GM19099 (cell line): Measurements from ENCODE around the gene ANXA9.

ENCODE experiments used
- POLR2A ChIP-seq: IDR thresholded peaks from 3 replicates; pipeline ENCODE4 v1.6.1; 2011; ENCODE audit warnings: low read depth; ENCODE audit not compliant: insufficient read length; ENCODE audit errors: extremely low read depth

The ANXA9 gene

DNA sequence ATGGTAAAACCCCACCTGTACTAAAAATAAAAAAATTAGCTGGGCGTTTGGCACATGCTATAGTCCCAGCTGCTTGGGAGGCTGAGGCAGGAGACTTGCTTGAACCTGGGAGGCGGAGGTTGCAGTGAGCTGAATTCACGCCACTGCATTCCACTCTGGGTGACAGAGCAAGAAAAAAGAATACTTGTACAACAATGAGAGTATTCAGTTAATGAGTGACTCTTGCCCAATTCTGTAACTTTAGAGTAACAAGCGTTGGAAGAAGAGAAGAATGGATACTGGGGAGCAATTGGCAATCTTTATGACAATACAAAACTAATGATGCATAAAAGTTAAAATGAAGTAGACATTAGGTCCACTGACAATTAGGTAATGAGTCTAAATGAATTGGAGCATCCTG is 10.5 kb downstream of the ANXA9 start:
- no peak for TF ChIP-seq POLR2A

DNA sequence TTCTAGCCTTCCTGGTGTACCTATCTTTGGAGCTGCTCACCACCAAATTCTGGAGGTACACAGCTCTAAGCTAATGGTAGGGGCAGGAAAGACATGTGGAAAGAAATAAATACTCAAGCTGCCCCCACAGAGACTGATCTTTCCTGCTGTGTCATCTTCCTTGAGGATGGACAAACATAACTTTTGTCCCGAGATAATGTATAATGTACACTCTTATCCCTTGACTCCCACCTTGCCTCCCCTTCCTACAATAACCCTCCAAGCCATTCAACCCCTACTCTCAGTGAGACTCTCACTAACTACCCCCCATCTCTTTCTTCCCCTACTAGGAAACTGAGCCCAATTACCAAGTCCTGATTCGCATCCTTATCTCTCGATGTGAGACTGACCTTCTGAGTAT is 12.2 kb downstream of the ANXA9 start:
- no peak for TF ChIP-seq POLR2A

DNA sequence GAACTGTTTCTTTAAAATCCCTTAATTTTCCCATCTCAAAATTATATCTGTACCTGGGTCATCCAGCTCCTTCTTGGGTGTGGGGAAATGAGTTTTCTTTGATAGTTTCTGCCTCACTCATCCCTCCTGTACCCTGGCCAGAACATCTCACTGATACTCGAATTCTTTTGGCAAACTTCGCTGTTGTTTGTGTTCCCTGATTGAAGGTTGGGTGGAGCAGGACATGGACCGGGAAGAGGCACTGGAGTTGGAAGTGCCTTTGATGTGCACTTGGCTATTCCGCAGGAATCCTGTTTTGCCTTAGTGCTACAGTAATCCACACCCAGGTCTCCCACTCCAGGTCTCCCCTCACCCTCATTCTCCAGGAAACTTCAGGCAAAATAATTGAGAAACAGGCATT is 13.4 kb downstream of the ANXA9 start:
- TF ChIP-seq POLR2A = no peak

DNA sequence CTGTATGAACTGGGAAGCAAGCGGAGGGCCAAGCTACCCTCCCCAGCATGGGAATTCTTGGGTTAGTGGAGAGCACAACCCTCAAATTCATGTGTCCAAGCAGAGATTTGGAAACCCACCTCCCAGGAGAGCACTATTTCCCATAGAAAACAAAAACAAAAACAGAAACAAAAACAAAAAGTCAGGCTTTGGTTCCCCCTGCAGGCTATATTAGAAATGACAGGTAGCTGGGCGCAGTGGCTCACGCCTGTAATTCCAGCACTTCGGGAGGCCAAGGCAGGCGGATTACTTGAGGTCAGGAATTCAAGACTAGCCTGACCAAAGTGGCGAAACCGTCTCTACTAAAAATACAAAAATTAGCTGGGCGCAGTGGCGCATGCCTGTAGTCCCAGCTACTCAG is 13.8 kb downstream of the ANXA9 start:
- TF ChIP-seq POLR2A = no peak

DNA sequence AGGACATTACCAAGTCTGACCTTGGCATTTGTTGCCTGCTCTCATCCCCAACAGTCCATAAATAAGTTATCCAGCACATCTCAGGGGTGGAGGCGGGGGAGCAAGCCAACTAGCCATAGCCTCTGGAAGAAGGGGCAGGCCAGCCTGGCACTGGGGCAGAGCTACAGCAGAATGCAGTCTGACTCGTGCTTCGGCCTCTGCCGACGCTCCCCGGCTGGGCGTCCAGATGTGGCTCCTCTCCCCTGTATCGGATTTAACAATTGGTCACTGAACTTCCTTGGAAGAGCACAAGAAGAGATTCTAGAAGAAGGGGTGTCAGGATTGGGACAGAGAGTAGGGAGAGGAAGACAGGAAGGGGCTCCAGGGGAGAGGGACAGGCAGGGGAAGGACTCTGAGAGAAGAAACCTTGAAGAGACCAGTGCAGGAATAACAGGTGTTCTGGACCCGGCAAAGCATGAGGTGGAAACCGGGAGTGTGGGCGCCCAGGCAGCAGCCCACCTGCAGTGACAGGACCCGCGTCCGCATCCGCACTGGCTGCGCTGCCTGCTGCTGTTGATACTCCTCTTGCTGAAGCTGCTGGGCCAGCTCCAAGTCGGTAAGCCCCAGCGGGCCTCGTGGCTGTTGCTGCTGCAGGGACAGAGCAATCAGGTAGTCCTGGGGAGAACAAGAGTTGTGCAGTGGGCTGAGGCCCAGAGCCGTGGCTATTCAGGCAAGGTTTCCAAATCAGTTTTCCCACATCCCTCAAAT is 15.2 kb downstream of the ANXA9 start:
- TF ChIP-seq POLR2A = no peak

DNA sequence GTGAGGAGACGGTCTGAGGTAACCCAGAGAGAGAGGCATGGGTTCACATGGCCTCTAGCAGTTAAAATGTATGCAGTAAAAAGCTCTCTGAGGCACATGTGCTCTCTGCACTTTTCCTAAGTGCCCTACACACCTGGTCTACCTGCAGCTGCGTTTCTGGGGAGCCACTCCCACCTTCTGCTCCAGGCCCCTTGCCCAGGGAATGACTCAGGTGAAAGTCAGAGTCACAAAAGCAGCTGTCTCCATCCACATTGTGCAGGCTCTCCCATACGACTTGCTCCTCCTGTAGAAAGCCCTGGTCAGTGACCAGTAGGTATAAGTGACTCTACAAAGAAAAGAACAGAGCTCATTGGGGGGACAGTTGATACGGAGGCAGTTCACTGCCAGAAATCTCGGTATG is 15.9 kb downstream of the ANXA9 start:
- TF ChIP-seq POLR2A = no peak

DNA sequence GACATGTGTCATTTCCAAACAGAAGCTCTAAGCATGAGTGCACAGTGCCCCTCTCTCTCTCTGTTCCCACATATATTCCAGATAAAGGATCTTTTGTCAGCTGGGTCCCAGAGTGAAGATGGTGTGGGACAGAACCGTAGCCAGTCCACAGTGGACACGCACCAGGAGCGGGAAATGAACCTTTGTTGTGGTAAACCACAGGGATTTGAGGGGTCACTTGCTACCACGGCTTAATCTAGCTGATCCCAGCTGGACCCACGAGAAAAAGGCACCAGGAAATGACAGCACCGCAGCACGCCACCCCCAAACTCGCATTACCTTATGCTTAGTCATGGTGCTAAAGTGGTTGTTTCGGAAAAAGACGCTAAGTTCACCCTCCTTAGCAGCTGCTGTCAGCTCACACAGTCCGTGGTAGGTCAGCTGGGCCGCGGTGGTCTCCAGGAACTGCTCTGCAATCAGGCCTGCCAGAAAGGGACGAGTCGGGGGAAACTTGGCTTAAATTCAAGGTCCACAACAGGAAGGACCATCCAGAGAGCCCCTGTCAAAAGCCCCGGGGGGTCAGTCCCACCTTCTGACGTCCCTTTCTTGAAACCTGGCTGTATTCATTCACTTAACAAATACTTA is 17.1 kb downstream of the ANXA9 start:
- TF ChIP-seq POLR2A = no peak

DNA sequence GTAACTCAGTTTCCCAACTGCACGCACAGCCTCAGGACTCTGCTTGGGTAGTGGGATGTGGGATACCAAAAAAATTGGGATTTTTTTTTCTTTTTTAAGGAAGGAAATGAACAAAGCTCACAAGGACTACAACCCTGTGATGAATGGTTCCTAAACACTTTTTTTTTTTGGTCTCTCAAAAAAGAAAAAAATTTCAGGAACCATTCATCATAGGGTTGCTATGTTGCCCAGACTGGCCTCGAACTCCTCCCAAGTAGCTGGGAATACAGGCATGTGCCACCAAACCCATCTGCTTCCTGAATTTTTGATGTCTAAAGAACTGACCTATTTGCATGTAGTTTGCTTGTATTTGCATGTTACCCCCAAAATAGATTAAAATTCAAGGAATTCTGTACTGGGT is 17.8 kb downstream of the ANXA9 start:
- no peak for TF ChIP-seq POLR2A

DNA sequence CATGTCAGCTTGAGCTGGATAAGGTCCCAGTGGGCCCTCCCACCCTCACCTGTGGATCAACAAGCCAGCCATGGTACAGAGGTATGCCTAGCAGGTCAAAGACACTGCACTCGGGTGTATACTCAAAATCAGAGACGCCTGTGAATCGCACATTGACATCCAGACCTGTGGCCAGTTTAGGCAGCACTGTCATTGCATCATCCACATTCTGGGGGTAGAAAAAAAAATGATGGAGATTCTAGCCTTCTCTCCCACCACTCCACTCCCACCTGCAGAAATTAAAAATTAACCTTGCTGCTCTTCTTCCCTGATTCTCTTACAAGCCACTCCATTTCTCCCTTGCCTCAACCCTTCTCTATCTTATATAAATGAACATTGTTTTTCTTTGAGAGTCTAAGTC is 18.3 kb downstream of the ANXA9 start:
- TF ChIP-seq POLR2A = no peak

DNA sequence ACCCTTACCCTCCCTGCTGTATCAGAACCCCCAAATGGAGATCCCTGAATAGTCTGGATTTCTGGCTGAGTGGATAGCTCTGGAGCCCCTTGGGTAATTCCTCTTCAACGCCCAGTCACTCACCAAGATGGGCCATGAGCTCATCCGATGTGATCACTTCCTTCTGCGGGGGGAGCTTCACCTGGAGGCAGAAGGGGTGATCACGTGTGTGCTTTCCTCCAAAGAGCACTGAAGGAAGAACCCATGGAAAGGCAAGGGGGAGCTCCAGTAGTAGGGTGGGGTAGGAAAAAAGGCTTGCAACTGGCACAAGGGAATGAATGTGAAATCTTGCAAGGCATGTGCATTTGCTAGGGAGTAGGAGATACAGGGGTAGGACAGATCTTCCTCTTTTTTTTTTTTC is 19.5 kb downstream of the ANXA9 start:
- TF ChIP-seq POLR2A = no peak

DNA sequence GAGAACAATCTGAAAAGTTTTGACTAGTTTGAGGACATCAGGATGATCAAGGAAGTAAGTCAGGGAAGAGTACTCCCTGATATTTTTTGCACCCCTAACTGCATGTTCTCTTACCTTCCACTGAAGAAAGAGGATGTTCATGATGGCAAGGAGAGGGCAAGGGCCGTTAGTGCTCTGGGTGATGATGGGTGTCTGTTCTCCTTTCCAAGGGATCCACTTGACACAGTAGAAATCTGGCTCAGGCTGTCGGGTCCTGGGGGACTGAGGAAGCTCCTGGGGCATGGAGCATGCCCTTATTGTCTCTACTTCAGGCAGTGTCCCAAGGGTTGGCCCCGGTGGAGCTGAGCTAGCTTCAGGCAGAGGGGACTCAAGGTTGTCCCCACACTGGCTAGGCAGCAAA is 20.0 kb downstream of the ANXA9 start:
- TF ChIP-seq POLR2A = no peak

DNA sequence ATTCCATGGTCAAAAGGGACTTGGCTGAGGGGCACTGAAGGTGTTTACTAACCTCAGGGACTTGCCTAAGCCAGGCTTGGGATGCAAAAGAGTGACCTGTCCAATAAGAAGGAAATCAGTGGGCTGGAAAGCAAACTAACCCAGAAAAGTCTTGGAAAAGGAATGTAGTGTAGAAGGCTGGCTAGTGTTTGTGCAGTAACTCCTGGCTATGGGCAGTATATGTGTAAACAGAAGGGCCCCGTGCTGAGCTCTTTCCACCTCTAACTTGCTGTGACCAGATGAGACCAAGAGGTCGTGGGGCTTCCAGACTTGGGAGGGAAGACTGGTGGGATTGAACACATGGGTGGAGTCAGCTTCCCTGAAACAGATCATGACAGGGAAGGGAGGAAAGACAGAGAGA is 20.5 kb downstream of the ANXA9 start:
- no peak for TF ChIP-seq POLR2A

DNA sequence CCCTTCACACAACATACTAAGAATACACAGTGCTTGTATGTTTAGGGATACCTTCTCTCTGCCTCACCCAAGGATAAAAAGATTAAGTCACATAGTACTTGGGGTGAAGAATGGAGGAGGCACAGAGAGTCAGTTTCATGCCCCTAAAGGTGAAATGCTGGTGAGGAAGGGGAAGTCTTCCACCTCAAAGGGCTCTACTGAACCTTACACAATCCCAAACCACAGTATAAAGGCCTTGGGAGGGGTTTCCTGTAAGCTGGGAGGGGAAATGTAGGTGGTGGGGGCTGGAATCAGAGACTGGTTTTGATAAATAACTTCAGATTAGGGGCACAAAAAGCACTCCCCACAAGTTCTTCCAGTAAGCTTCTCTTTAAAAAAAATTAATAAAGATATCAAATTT is 21.1 kb downstream of the ANXA9 start:
- no peak for TF ChIP-seq POLR2A

DNA sequence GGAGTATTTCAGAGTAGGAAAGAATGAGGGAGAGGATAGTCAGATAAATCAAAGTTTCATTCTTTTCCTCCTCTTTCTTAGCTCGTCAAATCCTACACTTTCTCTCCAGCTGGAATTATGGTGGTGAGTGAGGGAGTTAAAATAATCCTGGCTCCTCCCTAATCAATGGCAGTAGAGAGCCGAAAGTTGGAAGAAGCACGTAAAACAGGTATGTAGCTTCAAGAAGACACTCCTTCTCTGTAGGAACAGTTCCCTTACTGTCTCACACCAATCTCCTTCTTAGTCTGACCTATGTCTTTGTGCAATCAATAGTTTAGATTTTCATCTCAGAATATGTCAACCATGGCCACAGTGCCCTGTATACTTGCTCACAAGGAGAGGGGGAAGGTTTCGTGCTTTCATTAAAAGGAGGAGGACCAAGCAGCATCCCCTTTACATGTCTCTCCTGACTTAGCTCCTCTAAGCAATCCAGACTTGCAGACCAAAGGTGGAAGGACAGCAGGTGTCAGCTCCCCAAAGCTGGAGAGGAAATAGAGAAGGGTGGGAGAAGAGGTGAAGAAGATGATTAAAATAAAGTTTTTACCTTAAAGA is 23.7 kb downstream of the ANXA9 start:
- TF ChIP-seq POLR2A = no peak

DNA sequence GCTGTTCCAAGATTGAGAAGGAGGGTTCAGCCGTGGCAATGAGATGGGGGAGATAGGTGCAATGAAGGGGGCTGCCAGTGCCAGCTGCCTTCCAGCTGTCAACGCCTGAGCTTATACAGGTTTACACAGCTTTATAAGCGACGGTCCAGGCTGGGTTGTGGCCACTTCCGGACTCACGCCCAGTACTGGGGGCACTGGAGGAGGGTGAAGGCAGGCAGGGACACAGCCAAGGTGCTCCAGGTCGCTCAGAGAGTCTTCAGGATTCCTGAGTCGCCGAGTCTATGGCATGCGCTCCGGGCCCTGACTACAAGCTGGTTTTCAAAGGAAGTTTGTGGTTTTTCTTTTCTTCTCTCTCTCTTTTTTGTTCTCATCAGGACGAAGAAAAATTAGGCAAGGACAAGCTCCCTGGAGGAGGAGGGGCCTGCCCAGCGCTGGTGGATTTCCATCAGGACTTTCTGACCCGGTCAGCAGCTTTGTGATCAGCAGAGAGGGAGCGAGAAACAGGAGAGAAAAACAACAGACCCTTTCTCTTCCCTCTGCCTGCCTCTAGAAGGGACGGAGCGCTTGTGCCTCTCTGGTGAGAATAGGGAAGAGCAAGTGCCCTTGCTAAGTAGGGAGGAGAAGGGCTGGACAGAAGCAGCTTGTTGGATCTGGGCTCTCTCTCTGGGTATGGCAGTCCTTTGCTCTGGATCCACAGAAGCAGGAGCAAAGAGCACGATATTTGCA is 24.4 kb downstream of the ANXA9 start, which contains the start of gene MINDY1:
TSS of gene MINDY1 (minus strand) at position 576 of the 726 bp plus-strand sequence. CDS start 4,285 bp downstream, outside the sequence.
- TF ChIP-seq POLR2A = peak; percentile 42
